ENCODE data around the gene TSSK2. TPM values are rescaled to one million over a fixed set of nuclear protein-coding genes. Genes with fewer than 3 reads are reported as not detected.

The TSSK2 gene
- total RNA-seq, 2 experiments from 2014 or later, result not detected

- intact Hi-C loops (cut with micrococcal nuclease; ENCODE audit: unreplicated experiment), result no loop called here
- no peak overlapping the region for H3K4me3 ChIP-seq (ENCODE audit: low read depth, low read length, poor library complexity, severe bottlenecking)
- H4K20me1 ChIP-seq (ENCODE audit: insufficient read depth, low read length), result 0 out of 2 replicates have a peak, but pooled peaks cover 5% of the 10 kb centered on the region
- peaks cover 28% of the 10 kb centered on the region for H3K4me1 ChIP-seq (ENCODE audit: insufficient read depth, low read length, poor library complexity, severe bottlenecking)
- DNase-seq (ENCODE audit: low spot score), result no peak
- ChIA-PET CTCF (ENCODE audit: unreplicated experiment) (no interaction called here), POLR2A (no interaction called here)
- H3K79me2 ChIP-seq (ENCODE audit: insufficient read depth, low read depth, low read length), result peaks cover 29% of the 10 kb centered on the region
- H3K4me2 ChIP-seq (ENCODE audit: low read length), result peak overlapping the region; percentile 97; the same call in 1 of the 2 replicates
- no peak overlapping the region for H3K27ac ChIP-seq (ENCODE audit: low read depth, low read length, poor library complexity, severe bottlenecking)
- peaks cover 2% of the 10 kb centered on the region; the same call in 1 of the 2 replicates for H3K36me3 ChIP-seq (ENCODE audit: insufficient read depth, low read length)
- no peaks in the 10 kb centered on the region for H3K9me2 ChIP-seq (ENCODE audit: insufficient read depth, low read length)
- no peak overlapping the region for H2AFZ ChIP-seq (ENCODE audit: low read length)
- TF ChIP-seq CTCF (conservative IDR thresholded peaks at IDR 0.05; ENCODE audit: low read length) (no peak), EZH2phosphoT487 (IDR thresholded peaks at IDR 0.05; ENCODE audit: borderline replicate concordance, low read depth, low read length) (no peak)
- BruUV-seq (replicated peaks), result no TSS peak
- H3K9me3 ChIP-seq (ENCODE audit: low read length), result no peaks in the 10 kb centered on the region
These were observed 38.8 kb downstream of the TSSK2 start for GRCh38 chr22:19169947-19170318.

GRCh38 chr22:19172213-19173046, 41.3 kb downstream of the TSSK2 start:
- Histone ChIP-seq H3K36me3 (ENCODE audit: insufficient read depth, low read length) (peaks cover 22% of the 10 kb centered on the region; the same call in 1 of the 2 replicates), H3K9me3 (ENCODE audit: low read length) (no peaks in the 10 kb centered on the region), H4K20me1 (ENCODE audit: insufficient read depth, low read length) (0 out of 2 replicates have a peak, but pooled peaks cover 5% of the 10 kb centered on the region), H3K27ac (ENCODE audit: low read depth, low read length, poor library complexity, severe bottlenecking) (peak overlapping the region; percentile 65), H3K79me2 (ENCODE audit: insufficient read depth, low read depth, low read length) (peaks cover 44% of the 10 kb centered on the region), H3K4me2 (ENCODE audit: low read length) (peak overlapping the region; percentile 96), H2AFZ (ENCODE audit: low read length) (peak overlapping the region; percentile 42; the same call in 1 of the 2 replicates), H3K4me1 (ENCODE audit: insufficient read depth, low read length, poor library complexity, severe bottlenecking) (peaks cover 53% of the 10 kb centered on the region), H3K9me2 (ENCODE audit: insufficient read depth, low read length) (no peaks in the 10 kb centered on the region), H3K4me3 (ENCODE audit: low read depth, low read length, poor library complexity, severe bottlenecking) (peak overlapping the region; percentile 97)
- BruUV-seq (replicated peaks), result no TSS peak
- intact Hi-C loops (cut with micrococcal nuclease; ENCODE audit: unreplicated experiment), result no loop called here
- ChIA-PET POLR2A (interaction anchor here (0.8 kb wide), 1 partner anchor 28 kb away, joined by 5 read pairs; the partner anchor contains the start of gene ESS2), CTCF (ENCODE audit: unreplicated experiment) (no interaction called here)
- DNase-seq (ENCODE audit: low spot score), result no peak
- no peak for TF ChIP-seq CTCF (conservative IDR thresholded peaks at IDR 0.05; ENCODE audit: low read length)
- no peak for TF ChIP-seq EZH2phosphoT487 (IDR thresholded peaks at IDR 0.05; ENCODE audit: borderline replicate concordance, low read depth, low read length)
